Activated T-cell treated with anti-CD3 and anti-CD28 coated beads for 48 hours (primary cell): ENCODE measurements around the gene MOBP.

ENCODE experiments used
- DNase-seq: peaks from one replicate; pipeline ENCODE4 v3.0.0-alpha.2; 2020; ENCODE audit warnings: low read depth

Gene MOBP

GRCh38 chr3:39497753-39498152 is 30.3 kb downstream of the MOBP start:
- no peak for DNase-seq

GRCh38 chr3:39499651-39500273 is 32.3 kb downstream of the MOBP start:
- no peak for DNase-seq

GRCh38 chr3:39501059-39501458 is 33.6 kb downstream of the MOBP start:
- DNase-seq: no peak

GRCh38 chr3:39501968-39502837 is 34.7 kb downstream of the MOBP start:
- DNase-seq: no peak

GRCh38 chr3:39502838-39503145 is 35.3 kb downstream of the MOBP start:
- no peak for DNase-seq

- no peak for DNase-seq
Observed at GRCh38 chr3:39505866-39506742, 38.6 kb downstream of the MOBP start.

GRCh38 chr3:39506863-39507262 is 39.4 kb downstream of the MOBP start:
- no peak for DNase-seq

- no peak for DNase-seq
Observed at GRCh38 chr3:39513791-39514369, 46.4 kb downstream of the MOBP start.

GRCh38 chr3:39515681-39516441 is 48.4 kb downstream of the MOBP start:
- no peak for DNase-seq

GRCh38 chr3:39519103-39519502 is 51.6 kb downstream of the MOBP start:
- DNase-seq: no peak

- DNase-seq: no peak
Observed at GRCh38 chr3:39519554-39520288, 52.2 kb downstream of the MOBP start.

- no peak for DNase-seq
Observed at GRCh38 chr3:39521456-39521855, 54.0 kb downstream of the MOBP start.

- DNase-seq: no peak
Observed at GRCh38 chr3:39524107-39524506, 56.6 kb downstream of the MOBP start.

- DNase-seq: no peak
Observed at GRCh38 chr3:39528844-39529243, 61.4 kb downstream of the MOBP start.

- no peak for DNase-seq
Observed at GRCh38 chr3:39529577-39529976, 62.1 kb downstream of the MOBP start.

- no peak for DNase-seq
Observed at GRCh38 chr3:39531066-39531465, 63.6 kb downstream of the MOBP start.

GRCh38 chr3:39531665-39532064 is 64.2 kb downstream of the MOBP start:
- DNase-seq: no peak

GRCh38 chr3:39532777-39533176 is 65.3 kb downstream of the MOBP start:
- DNase-seq: no peak

GRCh38 chr3:39533226-39533625 is 65.7 kb downstream of the MOBP start:
- no peak for DNase-seq

GRCh38 chr3:39540162-39540921 is 72.9 kb downstream of the MOBP start:
- DNase-seq: no peak
